ENCODE measurements around the gene FCRLA. TPM values are rescaled to one million over a fixed set of nuclear protein-coding genes. Genes with fewer than 3 reads are reported as not detected.
"Not testable (repeated sequence)": the region's sequence is repeated elsewhere in the genome, so short reads cannot be mapped to it uniquely, and the experiment has no call there.

The FCRLA gene
- 20.0 TPM for total RNA-seq (ENCODE audit: insufficient read depth, low replicate concordance)

- peak; percentile 58 for DNase-seq (ENCODE audit: low spot score)
These were observed at the start of gene FCRLA for GRCh38 chr1:161706482-161707347. TSS of gene FCRLA (plus strand) at chr1:161707229. CDS start at chr1:161707265, 36 bp downstream.

- not testable (repeated sequence) for DNase-seq (ENCODE audit: low spot score)
These were observed 48.5 kb upstream of the FCRLA start for GRCh38 chr1:161658524-161658923.

GRCh38 chr1:161661660-161662311, 45.2 kb upstream of the FCRLA start:
- not testable (repeated sequence) for DNase-seq (ENCODE audit: low spot score)

GRCh38 chr1:161662684-161663339, 44.2 kb upstream of the FCRLA start, which contains the start of gene FCGR2B:
TSS of gene FCGR2B (plus strand) at chr1:161663143. CDS start at chr1:161663242, 99 bp downstream.
- not testable (repeated sequence) for DNase-seq (ENCODE audit: low spot score)

- not testable (repeated sequence) for DNase-seq (ENCODE audit: low spot score)
These were observed 43.5 kb upstream of the FCRLA start for GRCh38 chr1:161663569-161663968.

- not testable (repeated sequence) for DNase-seq (ENCODE audit: low spot score)
These were observed 42.3 kb upstream of the FCRLA start for GRCh38 chr1:161664689-161665088.

- DNase-seq (ENCODE audit: low spot score): not testable (repeated sequence)
These were observed 35.7 kb upstream of the FCRLA start for GRCh38 chr1:161671045-161672020.

GRCh38 chr1:161673437-161673836, 33.6 kb upstream of the FCRLA start:
- not testable (repeated sequence) for DNase-seq (ENCODE audit: low spot score)

GRCh38 chr1:161674447-161674846, 32.6 kb upstream of the FCRLA start:
- DNase-seq (ENCODE audit: low spot score): not testable (repeated sequence)

- DNase-seq (ENCODE audit: low spot score): not testable (repeated sequence)
These were observed 32.1 kb upstream of the FCRLA start for GRCh38 chr1:161674908-161675307.

- no peak for DNase-seq (ENCODE audit: low spot score)
These were observed 30.6 kb upstream of the FCRLA start for GRCh38 chr1:161676441-161676840.

GRCh38 chr1:161676958-161677689, 29.9 kb upstream of the FCRLA start:
- DNase-seq (ENCODE audit: low spot score): peak; percentile 17

GRCh38 chr1:161678500-161678899, 28.5 kb upstream of the FCRLA start:
- no peak for DNase-seq (ENCODE audit: low spot score)

GRCh38 chr1:161681879-161682278, 25.1 kb upstream of the FCRLA start:
- DNase-seq (ENCODE audit: low spot score): no peak

- no peak for DNase-seq (ENCODE audit: low spot score)
These were observed 18.1 kb upstream of the FCRLA start for GRCh38 chr1:161688946-161689345.

GRCh38 chr1:161691846-161692245, 15.2 kb upstream of the FCRLA start:
- DNase-seq (ENCODE audit: low spot score): no peak

- DNase-seq (ENCODE audit: low spot score): not testable (repeated sequence)
These were observed 13.9 kb upstream of the FCRLA start for GRCh38 chr1:161693020-161693712.

GRCh38 chr1:161698302-161698701, 8.7 kb upstream of the FCRLA start:
- not testable (repeated sequence) for DNase-seq (ENCODE audit: low spot score)

- no peak for DNase-seq (ENCODE audit: low spot score)
These were observed 4.8 kb upstream of the FCRLA start for GRCh38 chr1:161702250-161702649.

All from umbilical cord (tissue), 2 donors.